Fibroblast of the aortic adventitia (primary cell): ENCODE results near the gene HSPA1L. TPM values are rescaled to one million over a fixed set of nuclear protein-coding genes. Genes with fewer than 3 reads are reported as not detected.

Experiments
- DNase-seq: peaks from one replicate; pipeline ENCODE4 v3.0.0-alpha.2; 2010; ENCODE audit warnings: low read depth
- H3K4me3 ChIP-seq: 2 replicates; pipeline ENCODE4 v1.5.1; 2011; ENCODE audit warnings: low read depth, mild to moderate bottlenecking, control low read depth, low read length, moderate library complexity
- CTCF ChIP-seq: IDR thresholded peaks from 2 replicates; pipeline ENCODE4 v1.5.1; 2011; ENCODE audit warnings: mild to moderate bottlenecking, low read length, control low read depth, inconsistent platforms; ENCODE audit not compliant: insufficient read depth
- total RNA-seq: library from RNA; depleted of rRNA; stranded (reverse); fragments of >200 nt; gene quantifications from 2 replicates; pipeline ENCODE4 v1.2.3, GENCODE V29; 2012; ENCODE audit warnings: low replicate concordance

The HSPA1L gene
- total RNA-seq, 1 donor: 1.4 TPM

- H3K4me3 ChIP-seq: no peak overlapping the region
- no peak for DNase-seq
- no peak for TF ChIP-seq CTCF
Observed at GRCh38 chr6:31778999-31779885, 35.8 kb downstream of the HSPA1L start.

GRCh38 chr6:31778193-31778592, 36.9 kb downstream of the HSPA1L start:
- DNase-seq: no peak
- no peak for TF ChIP-seq CTCF
- no peak overlapping the region for H3K4me3 ChIP-seq

GRCh38 chr6:31777667-31778050, 37.4 kb downstream of the HSPA1L start:
- no peak for DNase-seq
- TF ChIP-seq CTCF: no peak
- no peak overlapping the region for H3K4me3 ChIP-seq

- H3K4me3 ChIP-seq: no peak within 1 kb of the TSS
- TF ChIP-seq CTCF: no peak
- peak; percentile 73 for DNase-seq
Observed at GRCh38 chr6:31776989-31777666, 38.0 kb downstream of the HSPA1L start, which contains the start of gene VWA7. VWA7 (minus strand) TSS chr6:31777328; CDS start chr6:31776779, 549 bp downstream.

- DNase-seq: no peak
- H3K4me3 ChIP-seq: no peak overlapping the region
- TF ChIP-seq CTCF: no peak
Observed at GRCh38 chr6:31776485-31776988, 38.5 kb downstream of the HSPA1L start.

- no peak for TF ChIP-seq CTCF
Observed at GRCh38 chr6:31775633-31776484, 39.2 kb downstream of the HSPA1L start.

More at GRCh38 chr6:31775633-31776484, 39.2 kb downstream of the HSPA1L start:
- DNase-seq: no peak
- H3K4me3 ChIP-seq: no peak overlapping the region
